Cortex of kidney (tissue), 1 donor: ENCODE results near the gene FBXO40.

Experiments
- DNase-seq: peaks from one replicate; lab custom pipeline; 2025; lab: John Stamatoyannopoulos, UW

The FBXO40 gene

GRCh38 chr3:121621491-121621890, 28.3 kb downstream of the FBXO40 start:
- no peak for DNase-seq

GRCh38 chr3:121624147-121624899, 31.1 kb downstream of the FBXO40 start:
- no peak for DNase-seq

- no peak for DNase-seq
Measured at GRCh38 chr3:121626495-121626894, 33.3 kb downstream of the FBXO40 start.

GRCh38 chr3:121627211-121627610, 34.0 kb downstream of the FBXO40 start:
- no peak for DNase-seq

GRCh38 chr3:121627622-121628021, 34.4 kb downstream of the FBXO40 start:
- DNase-seq = no peak

- no peak for DNase-seq
Measured at GRCh38 chr3:121629601-121630000, 36.4 kb downstream of the FBXO40 start.

- no peak for DNase-seq
Measured at GRCh38 chr3:121630355-121630754, 37.2 kb downstream of the FBXO40 start.

GRCh38 chr3:121637922-121638321, 44.7 kb downstream of the FBXO40 start:
- DNase-seq = no peak

GRCh38 chr3:121641127-121641526, 47.9 kb downstream of the FBXO40 start:
- DNase-seq = no peak

GRCh38 chr3:121642601-121643314, 49.6 kb downstream of the FBXO40 start:
- no peak for DNase-seq

- no peak for DNase-seq
Measured at GRCh38 chr3:121645054-121645453, 51.9 kb downstream of the FBXO40 start.

GRCh38 chr3:121648219-121648958, 55.2 kb downstream of the FBXO40 start:
- DNase-seq = no peak

- no peak for DNase-seq
Measured at GRCh38 chr3:121649645-121650044, 56.5 kb downstream of the FBXO40 start.

- DNase-seq = no peak
Measured at GRCh38 chr3:121651684-121652083, 58.5 kb downstream of the FBXO40 start.

- DNase-seq = no peak
Measured at GRCh38 chr3:121654493-121655385, 61.6 kb downstream of the FBXO40 start.

- no peak for DNase-seq
Measured at GRCh38 chr3:121658716-121659435, 65.7 kb downstream of the FBXO40 start.

- no peak for DNase-seq
Measured at GRCh38 chr3:121659586-121659985, 66.4 kb downstream of the FBXO40 start.

- no peak for DNase-seq
Measured at GRCh38 chr3:121660356-121661171, 67.4 kb downstream of the FBXO40 start, which contains the start of gene HCLS1. TSS of gene HCLS1 (minus strand) at chr3:121660903. CDS start at chr3:121658347, 2,556 bp downstream.

- no peak for DNase-seq
Measured at GRCh38 chr3:121661376-121661775, 68.2 kb downstream of the FBXO40 start.

GRCh38 chr3:121662742-121663141, 69.6 kb downstream of the FBXO40 start:
- DNase-seq = no peak
